Endothelial cell (in vitro differentiated cells): Measurements from ENCODE around the gene KNOP1. TPM values are rescaled to one million over a fixed set of nuclear protein-coding genes. Genes with fewer than 3 reads are reported as not detected.
A peak's percentile ranks its signal among the peaks of the same experiment; 100 is the strongest.

Source experiments
- DNase-seq: peaks from one replicate; pipeline ENCODE4 v3.0.0; 2021; ENCODE audit warnings: low spot score
- H3K27ac Mint-ChIP-seq: one replicate; pipeline ENCODE4 v1.8.0; 2021; ENCODE audit warnings: mixed read lengths, inconsistent platforms; ENCODE audit not compliant: unreplicated experiment
- H3K27me3 Mint-ChIP-seq: one replicate; pipeline ENCODE4 v1.8.0; 2021; ENCODE audit warnings: mild to moderate bottlenecking, moderate library complexity, mixed read lengths, inconsistent platforms; ENCODE audit not compliant: unreplicated experiment
- H3K36me3 Mint-ChIP-seq: one replicate; pipeline ENCODE4 v1.8.0; 2021; ENCODE audit warnings: mild to moderate bottlenecking, low read depth, mixed read lengths, inconsistent platforms; ENCODE audit not compliant: unreplicated experiment
- H3K4me1 Mint-ChIP-seq: one replicate; pipeline ENCODE4 v1.8.0; 2021; ENCODE audit warnings: mild to moderate bottlenecking, mixed read lengths, inconsistent platforms; ENCODE audit not compliant: unreplicated experiment
- H3K4me3 Mint-ChIP-seq: one replicate; pipeline ENCODE4 v1.8.0; 2021; ENCODE audit warnings: mild to moderate bottlenecking, mixed read lengths, inconsistent platforms; ENCODE audit not compliant: unreplicated experiment
- H3K9me3 Mint-ChIP-seq: one replicate; pipeline ENCODE4 v1.8.0; 2021; ENCODE audit warnings: mixed read lengths, inconsistent platforms; ENCODE audit not compliant: unreplicated experiment
- CTCF ChIP-seq: fragments of 200-600 bp; sonication (generic); IDR thresholded peaks from one replicate; pipeline ENCODE4 v1.5.0; 2021; ENCODE audit warnings: antibody characterized with exemption; ENCODE audit not compliant: unreplicated experiment
- long read RNA-seq: library from polyadenylated mRNA; unstranded; transcript quantifications from one replicate; pipeline ENCODE4 v2.0.0, GENCODE V29; 2020; ENCODE audit not compliant: unreplicated experiment
- total RNA-seq: library from RNA; stranded (reverse); fragmentation: NEBNext Ultra II Directional; extraction: Animal tissue kit (Norgen Biotek cat#: 25700); gene quantifications from one replicate; pipeline ENCODE4 v1.2.1, GENCODE V29; 2021; ENCODE audit not compliant: unreplicated experiment

Gene KNOP1
- total RNA-seq: 36.6 TPM
- long read RNA-seq, full-length matches to known transcripts: 2 of 20 reads
- long read RNA-seq, partial matches to known transcripts: 15 of 20 reads
- long read RNA-seq, other reads (novel, unspliced or antisense): 3 of 20 reads

- peak; percentile 88 for DNase-seq
- Mint-ChIP-seq H3K36me3 (peaks cover 23% of the 10 kb centered on the region), H3K4me1 (peaks cover 62% of the 10 kb centered on the region), H3K27ac (peak within 1 kb of the TSS; percentile 93), H3K27me3 (peaks cover 16% of the 10 kb centered on the region), H3K4me3 (peak within 1 kb of the TSS; percentile 99), H3K9me3 (no peaks in the 10 kb centered on the region)
- no peak for TF ChIP-seq CTCF
These were observed at the start of gene KNOP1, which contains the start of gene IQCK for GRCh38 chr16:19717741-19718623. Gene KNOP1 (minus strand): TSS chr16:19718227. CDS start chr16:19715035, 3,192 bp downstream. Gene IQCK (plus strand): TSS chr16:19718271. CDS start chr16:19718307, 36 bp downstream.

- DNase-seq: no peak
These were observed 49.5 kb upstream of the KNOP1 start for GRCh38 chr16:19767497-19767896.

GRCh38 chr16:19766988-19767387 is 49.0 kb upstream of the KNOP1 start:
- DNase-seq: no peak
- no peaks in the 10 kb centered on the region for H3K4me1 Mint-ChIP-seq
- no peaks in the 10 kb centered on the region for H3K27me3 Mint-ChIP-seq
- TF ChIP-seq CTCF: no peak
- peaks cover 14% of the 10 kb centered on the region for H3K36me3 Mint-ChIP-seq
- no peak overlapping the region for H3K27ac Mint-ChIP-seq
- H3K4me3 Mint-ChIP-seq: no peak overlapping the region
- no peaks in the 10 kb centered on the region for H3K9me3 Mint-ChIP-seq

More at GRCh38 chr16:19767497-19767896, 49.5 kb upstream of the KNOP1 start:
- H3K27ac Mint-ChIP-seq: no peak overlapping the region
- no peaks in the 10 kb centered on the region for H3K4me1 Mint-ChIP-seq
- no peaks in the 10 kb centered on the region for H3K9me3 Mint-ChIP-seq
- H3K4me3 Mint-ChIP-seq: no peak overlapping the region
- no peak for TF ChIP-seq CTCF
- H3K27me3 Mint-ChIP-seq: no peaks in the 10 kb centered on the region
- H3K36me3 Mint-ChIP-seq: peaks cover 14% of the 10 kb centered on the region

GRCh38 chr16:19766554-19766884 is 48.5 kb upstream of the KNOP1 start:
- Mint-ChIP-seq H3K4me3 (no peak overlapping the region), H3K36me3 (peaks cover 14% of the 10 kb centered on the region), H3K27me3 (no peaks in the 10 kb centered on the region), H3K27ac (no peak overlapping the region), H3K9me3 (no peaks in the 10 kb centered on the region), H3K4me1 (no peaks in the 10 kb centered on the region)
- no peak for TF ChIP-seq CTCF
- DNase-seq: no peak
